Progenitor cell of endocrine pancreas (in vitro differentiated cells): Measurements from ENCODE around the gene PITX2. TPM values are rescaled to one million over a fixed set of nuclear protein-coding genes. Genes with fewer than 3 reads are reported as not detected.

Source experiments
- DNase-seq: peaks from one replicate; pipeline ENCODE4 v3.0.0; 2021; ENCODE audit warnings: low spot score; ENCODE audit not compliant: unreplicated experiment
- H3K27ac Mint-ChIP-seq: 2 replicates; pipeline ENCODE4 v1.8.0; 2021; ENCODE audit warnings: mild to moderate bottlenecking, moderate library complexity, mixed read lengths
- H3K27me3 Mint-ChIP-seq: 2 replicates; pipeline ENCODE4 v1.8.0; 2021; ENCODE audit warnings: mixed read lengths
- H3K36me3 Mint-ChIP-seq: 2 replicates; pipeline ENCODE4 v1.8.0; 2022; ENCODE audit warnings: mixed read lengths; ENCODE audit not compliant: insufficient read depth
- H3K4me1 Mint-ChIP-seq: 2 replicates; pipeline ENCODE4 v1.8.0; 2021; ENCODE audit warnings: low read depth, mixed read lengths
- H3K4me3 Mint-ChIP-seq: 2 replicates; pipeline ENCODE4 v1.8.0; 2021; ENCODE audit warnings: low read depth, mild to moderate bottlenecking, moderate library complexity, mixed read lengths
- H3K9me3 Mint-ChIP-seq: 2 replicates; pipeline ENCODE4 v1.8.0; 2021; ENCODE audit warnings: low read depth, mixed read lengths
- CTCF ChIP-seq: fragments of 200-600 bp; sonication (generic); IDR thresholded peaks from one replicate; pipeline ENCODE4 v1.5.0; 2021; ENCODE audit warnings: antibody characterized with exemption, mild to moderate bottlenecking; ENCODE audit not compliant: unreplicated experiment
- total RNA-seq: library from RNA; stranded (reverse); gene quantifications from 2 replicates; pipeline ENCODE4 v1.2.1, GENCODE V29; 2021

The PITX2 gene
- total RNA-seq, 1 donor from 2014 or later = 5.3 TPM

DNA sequence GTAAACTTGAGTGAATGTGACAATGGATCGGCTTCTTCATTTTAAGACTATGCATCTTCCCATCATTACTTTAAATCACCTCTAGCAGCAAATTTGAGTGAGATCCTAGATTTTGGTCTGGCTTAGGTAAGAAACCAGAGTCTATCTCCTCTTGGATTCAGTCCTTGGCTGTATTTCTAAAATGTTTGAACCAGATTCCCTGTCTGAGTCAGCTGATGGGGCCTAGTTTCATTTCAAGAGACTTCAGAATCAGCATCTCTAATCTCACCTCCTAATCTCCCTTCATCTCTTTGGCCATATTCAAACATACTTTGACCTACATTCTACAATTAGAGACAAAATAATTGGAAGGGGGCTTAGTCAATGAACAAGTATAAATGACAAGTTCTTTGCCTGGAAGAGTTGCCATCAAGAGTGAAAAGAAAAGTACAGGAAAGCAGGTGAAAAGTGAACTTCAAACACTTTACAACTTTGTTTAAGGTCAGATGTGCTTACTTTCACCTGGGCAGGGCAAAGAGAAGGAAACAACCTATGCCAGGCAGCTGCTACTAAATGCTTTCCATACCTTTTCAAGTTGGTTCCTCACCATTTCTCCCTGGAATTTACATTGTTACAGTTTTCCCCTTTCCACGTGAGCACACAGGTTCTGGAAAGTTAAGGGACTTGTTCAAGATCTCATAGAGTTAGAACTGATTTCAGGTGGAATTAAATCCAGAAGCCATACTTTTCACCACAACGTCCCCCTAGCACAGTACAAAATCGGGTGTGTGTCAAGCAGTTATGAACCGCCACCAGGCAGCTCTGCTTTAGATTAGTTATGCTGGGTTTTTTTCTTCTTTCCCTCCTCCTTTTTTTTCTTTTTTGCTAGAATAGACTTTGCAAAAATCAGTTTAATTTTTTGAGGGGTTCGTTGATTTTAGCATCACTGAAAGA is 30.7 kb upstream of the PITX2 start:
- Mint-ChIP-seq H3K4me3 (no peak overlapping the region), H3K27me3 (peaks cover 17% of the 10 kb centered on the region), H3K4me1 (peaks cover 2% of the 10 kb centered on the region), H3K9me3 (no peaks in the 10 kb centered on the region), H3K36me3 (no peaks in the 10 kb centered on the region), H3K27ac (no peak overlapping the region)
- TF ChIP-seq CTCF = no peak
- DNase-seq = no peak

GRCh38 chr4:110644008-110644407 is 21.1 kb upstream of the PITX2 start:
- no peak overlapping the region for H3K27ac Mint-ChIP-seq
- no peak overlapping the region for H3K4me3 Mint-ChIP-seq
- no peak for DNase-seq
- peaks cover 29% of the 10 kb centered on the region for H3K4me1 Mint-ChIP-seq
- H3K36me3 Mint-ChIP-seq = no peaks in the 10 kb centered on the region
- no peaks in the 10 kb centered on the region for H3K9me3 Mint-ChIP-seq
- H3K27me3 Mint-ChIP-seq = peaks cover 85% of the 10 kb centered on the region
- no peak for TF ChIP-seq CTCF

DNA sequence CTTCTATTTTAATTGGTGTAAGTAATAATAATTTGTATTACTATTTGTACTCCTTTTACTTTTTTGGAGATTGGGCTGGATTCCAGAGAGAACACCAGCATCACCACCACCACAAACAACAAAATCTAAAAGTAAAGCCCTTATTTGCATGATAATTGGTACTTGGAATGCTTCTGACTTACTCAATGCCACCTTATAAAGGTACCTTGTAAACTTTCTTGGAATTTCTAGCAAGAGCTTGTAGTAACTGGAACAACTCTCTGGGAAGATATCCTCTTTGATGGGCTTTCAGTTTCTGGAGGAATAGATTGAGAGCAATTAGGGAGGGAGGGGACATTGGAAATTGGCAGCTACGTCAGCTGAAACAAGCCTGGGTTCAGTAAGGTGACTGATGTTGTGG is 20.2 kb upstream of the PITX2 start:
- H3K9me3 Mint-ChIP-seq = no peaks in the 10 kb centered on the region
- TF ChIP-seq CTCF = no peak
- H3K4me1 Mint-ChIP-seq = peaks cover 30% of the 10 kb centered on the region
- H3K27ac Mint-ChIP-seq = no peak overlapping the region
- no peak for DNase-seq
- H3K4me3 Mint-ChIP-seq = no peak overlapping the region
- H3K27me3 Mint-ChIP-seq = peaks cover 92% of the 10 kb centered on the region
- H3K36me3 Mint-ChIP-seq = no peaks in the 10 kb centered on the region

DNA sequence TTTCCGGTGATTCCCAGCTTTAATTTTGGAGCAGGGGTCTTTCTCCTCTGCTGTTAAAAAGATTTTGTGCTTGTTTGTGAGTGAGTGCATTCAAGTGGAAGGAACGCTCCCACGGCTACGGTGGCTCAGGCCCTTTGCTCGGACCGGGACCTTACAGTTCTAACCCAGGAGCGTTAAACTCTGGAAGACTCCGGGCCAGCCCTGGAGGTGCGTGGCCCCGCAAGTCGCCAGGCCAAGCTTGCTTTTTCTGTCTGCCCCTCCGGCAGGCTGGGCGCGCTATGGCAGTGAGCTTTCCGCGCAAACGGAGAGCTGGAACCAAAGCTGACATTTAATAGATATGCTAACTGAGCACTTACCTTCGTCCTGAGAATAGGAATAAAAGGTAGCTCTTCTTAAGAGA is 18.3 kb upstream of the PITX2 start:
- Mint-ChIP-seq H3K36me3 (no peaks in the 10 kb centered on the region), H3K27me3 (peaks cover 95% of the 10 kb centered on the region), H3K4me3 (peak overlapping the region; percentile 19), H3K9me3 (no peaks in the 10 kb centered on the region), H3K4me1 (peaks cover 38% of the 10 kb centered on the region), H3K27ac (no peak overlapping the region)
- DNase-seq = no peak
- TF ChIP-seq CTCF = no peak

- Mint-ChIP-seq H3K4me3 (peak overlapping the region; percentile 27), H3K36me3 (no peaks in the 10 kb centered on the region), H3K4me1 (peaks cover 36% of the 10 kb centered on the region), H3K27me3 (peaks cover 93% of the 10 kb centered on the region), H3K27ac (no peak overlapping the region), H3K9me3 (no peaks in the 10 kb centered on the region)
- DNase-seq = no peak
- TF ChIP-seq CTCF = no peak
These were observed 17.7 kb upstream of the PITX2 start for GRCh38 chr4:110640576-110640975.
